HCT116 (cell line): ENCODE measurements around the gene AUTS2. TPM values are rescaled to one million over a fixed set of nuclear protein-coding genes. Genes with fewer than 3 reads are reported as not detected.

Experiments used
- ATAC-seq: fragments of 200-7000 bp; cut with Tn5 transposase; 2 replicates; pipeline ENCODE4 v1.9.1; 2020; ENCODE audit warnings: mild to moderate bottlenecking, moderate library complexity
- BruUV-seq: library from RNA; stranded (reverse); fragments of 400-500 nt; replicated peaks from 2 replicates; lab custom pipeline; 2021; lab: Mats Ljungman, UMichigan
- CTCF ChIA-PET: fragments of 300-600 bp; sonication (Branson Sonifier 250); formaldehyde crosslinking; loops from one replicate; lab custom pipeline; 2021; ENCODE audit warnings: antibody characterized with exemption; lab: Charles Lee
- POLR2A ChIA-PET: fragments of 300-600, 350-600 bp; sonication (Branson Sonifier 250); formaldehyde crosslinking; loops from one replicate; lab custom pipeline; 2021; ENCODE audit warnings: antibody characterized with exemption; lab: Charles Lee
- RAD21 ChIA-PET, 2 experiments: fragments of 300-600 bp; sonication (Branson Sonifier 250); formaldehyde crosslinking; loops; one replicate each; lab custom pipeline; 2023; ENCODE audit warnings: low total read pairs in 2 of 2; ENCODE audit not compliant: uncharacterized antibody in 2 of 2, unreplicated experiment in 2 of 2, low non-redundant PET in 1 of 2; lab: Charles Lee
- DNase-seq: peaks from one replicate; pipeline ENCODE4 v3.0.0-alpha.2; 2010; ENCODE audit warnings: low read depth, low spot score
- H2AFZ ChIP-seq: fragments of 200-600 bp; shearing (Covaris generic), sonication (generic); 2 replicates; pipeline ENCODE4 v1.6.1; 2017; ENCODE audit warnings: low read depth, mixed run types, mixed read lengths, antibody characterized with exemption, low read length; ENCODE audit not compliant: poor library complexity, severe bottlenecking
- H3K27ac ChIP-seq: 2 replicates; pipeline ENCODE4 v1.5.1; 2012; ENCODE audit warnings: low read depth, low read length
- H3K27me3 ChIP-seq: fragments of 200-600 bp; sonication (generic); 2 replicates; pipeline ENCODE4 v1.6.1; 2016; ENCODE audit warnings: mixed run types, low read length, mixed read lengths; ENCODE audit not compliant: insufficient read depth
- H3K36me3 ChIP-seq, 2 experiments: fragments of 200-500 bp in 1 of 2; fragments of 200-600 bp in 1 of 2; sonication (Bioruptor generic) in 1 of 2; sonication (generic) in 1 of 2; 2 replicates each; pipeline versions ENCODE4 v1.5.1 to v1.6.1; 2014 to 2016; ENCODE audit warnings: low read length in 2 of 2, inconsistent platforms in 1 of 2, mixed read lengths in 1 of 2, mixed run types in 1 of 2; ENCODE audit not compliant: insufficient read depth in 2 of 2, control insufficient read depth in 1 of 2
- H3K4me1 ChIP-seq, 2 experiments: fragments of 200-600 bp in 1 of 2; sonication (generic) in 1 of 2; 2 replicates each; pipeline versions ENCODE4 v1.5.1 to v1.6.1; 2012 to 2017; ENCODE audit warnings: low read length in 2 of 2, inconsistent platforms in 1 of 2, mild to moderate bottlenecking in 1 of 2, mixed read lengths in 1 of 2, mixed run types in 1 of 2, moderate library complexity in 1 of 2; ENCODE audit not compliant: insufficient read depth in 2 of 2, control insufficient read depth in 1 of 2
- H3K4me2 ChIP-seq: fragments of 200-600 bp; sonication (generic); 2 replicates; pipeline ENCODE4 v1.6.1; 2017; ENCODE audit warnings: mixed run types, low read length, mixed read lengths
- H3K4me3 ChIP-seq, 2 experiments: fragments of 200-600 bp in 1 of 2; sonication (generic) in 1 of 2; replicated peaks in 1 of 2; 2 replicates each; pipeline ENCODE4 v1.5.1; 2011 to 2016; ENCODE audit warnings: low read length in 2 of 2, control low read depth in 1 of 2, low read depth in 1 of 2, mild to moderate bottlenecking in 1 of 2, mixed read lengths in 1 of 2, mixed run types in 1 of 2
- H3K79me2 ChIP-seq: fragments of 200-600 bp; sonication (generic); 2 replicates; pipeline ENCODE4 v1.6.1; 2017; ENCODE audit warnings: mild to moderate bottlenecking, mixed run types, low read length, moderate library complexity, mixed read lengths; ENCODE audit not compliant: insufficient read depth
- H3K9ac ChIP-seq: fragments of 200-600 bp; sonication (generic); 2 replicates; pipeline ENCODE4 v1.6.1; 2016; ENCODE audit warnings: low read length, mixed read lengths
- H3K9me2 ChIP-seq: fragments of 200-600 bp; sonication (generic), shearing (Covaris generic); 2 replicates; pipeline ENCODE4 v1.6.1; 2017; ENCODE audit warnings: mixed run types, mild to moderate bottlenecking, moderate library complexity; ENCODE audit not compliant: insufficient read depth
- H3K9me3 ChIP-seq, 2 experiments: fragments of 200-500 bp in 1 of 2; fragments of 200-600 bp in 1 of 2; sonication (Bioruptor generic) in 1 of 2; sonication (generic) in 1 of 2; 2 replicates each; pipeline ENCODE4 v1.6.1; 2014 to 2017; ENCODE audit warnings: low read length in 2 of 2, mixed read lengths in 2 of 2, inconsistent platforms in 1 of 2, low read depth in 1 of 2, mild to moderate bottlenecking in 1 of 2, mixed run types in 1 of 2, moderate library complexity in 1 of 2; ENCODE audit not compliant: control insufficient read depth in 1 of 2, insufficient read depth in 1 of 2
- H4K20me1 ChIP-seq: fragments of 200-600 bp; sonication (generic), shearing (Covaris generic); 2 replicates; pipeline ENCODE4 v1.6.1; 2017; ENCODE audit warnings: mixed run types, mild to moderate bottlenecking, moderate library complexity; ENCODE audit not compliant: insufficient read depth
- CEBPB ChIP-seq: IDR thresholded peaks from 2 replicates; pipeline ENCODE4 v1.6.1; 2012; ENCODE audit warnings: low read depth
- CTCF ChIP-seq, 3 experiments: fragments of 200-600 bp in 1 of 3; sonication (generic) in 1 of 3; IDR thresholded peaks in 2 of 3; conservative IDR thresholded peaks in 1 of 3; 2 replicates each; pipeline ENCODE4 v1.5.1; 2012 to 2017; ENCODE audit warnings: low read depth in 2 of 3, low read length in 2 of 3, antibody characterized with exemption in 1 of 3, borderline replicate concordance in 1 of 3, control low read depth in 1 of 3, mild to moderate bottlenecking in 1 of 3, mixed read lengths in 1 of 3, mixed run types in 1 of 3, moderate library complexity in 1 of 3; ENCODE audit not compliant: insufficient read depth in 1 of 3
- ELF1 ChIP-seq: IDR thresholded peaks from 2 replicates; pipeline ENCODE4 v1.6.1; 2012; ENCODE audit warnings: low read depth, borderline replicate concordance
- EZH2phosphoT487 ChIP-seq: fragments of 200-600 bp; IDR thresholded peaks from 2 replicates; pipeline ENCODE4 v1.6.1; 2018; ENCODE audit warnings: antibody characterized with exemption, borderline replicate concordance
- FOSL1 ChIP-seq: IDR thresholded peaks from 2 replicates; pipeline ENCODE4 v1.6.1; 2012; ENCODE audit warnings: low read depth
- JUND ChIP-seq: IDR thresholded peaks from 2 replicates; pipeline ENCODE4 v1.6.1; 2012
- MAX ChIP-seq: IDR thresholded peaks from 2 replicates; pipeline ENCODE4 v1.6.1; 2012
- POLR2A ChIP-seq: IDR thresholded peaks from 2 replicates; pipeline ENCODE4 v1.7.0; 2011; ENCODE audit warnings: borderline replicate concordance; ENCODE audit not compliant: insufficient read depth, insufficient read length; ENCODE audit errors: extremely low read depth
- POLR2AphosphoS5 ChIP-seq: IDR thresholded peaks from 2 replicates; pipeline ENCODE4 v1.6.1; 2011; ENCODE audit warnings: mild to moderate bottlenecking, low read depth, low read length, moderate library complexity
- RAD21 ChIP-seq: IDR thresholded peaks from 2 replicates; pipeline ENCODE4 v1.6.1; 2012; ENCODE audit warnings: low read depth, mild to moderate bottlenecking
- REST ChIP-seq: IDR thresholded peaks from 2 replicates; pipeline ENCODE4 v1.6.1; 2012; ENCODE audit warnings: low read depth
- SIN3A ChIP-seq: IDR thresholded peaks from 2 replicates; pipeline ENCODE4 v1.6.1; 2012; ENCODE audit warnings: low read depth
- SP1 ChIP-seq: IDR thresholded peaks from 2 replicates; pipeline ENCODE4 v1.6.1; 2012; ENCODE audit warnings: low read depth
- TCF7L2 ChIP-seq: IDR thresholded peaks from 2 replicates; pipeline ENCODE4 v1.7.0; 2011; ENCODE audit warnings: borderline replicate concordance, inconsistent platforms; ENCODE audit not compliant: insufficient read depth, insufficient read length; ENCODE audit errors: extremely low read depth
- YY1 ChIP-seq: IDR thresholded peaks from 2 replicates; pipeline ENCODE4 v1.6.1; 2011; ENCODE audit warnings: low read length, low read depth, moderate library complexity, mild to moderate bottlenecking; ENCODE audit not compliant: insufficient replicate concordance; ENCODE audit errors: extremely low read depth
- ZBTB33 ChIP-seq: IDR thresholded peaks from 2 replicates; pipeline ENCODE4 v1.6.1; 2011; ENCODE audit warnings: mild to moderate bottlenecking, low read length, moderate library complexity; ENCODE audit not compliant: insufficient replicate concordance; ENCODE audit errors: extremely low read depth
- ZFX ChIP-seq: fragments of 450-650 bp; IDR thresholded peaks from 2 replicates; pipeline ENCODE4 v1.6.1; 2017
- intact Hi-C: fragments of 100-400 bp; cut with micrococcal nuclease; formaldehyde crosslinking; loops from 2 replicates; pipeline ENCODE4 v1.10.0; 2022
- total RNA-seq: library from RNA; stranded (reverse); gene quantifications from one replicate; pipeline ENCODE4 v1.2.1, GENCODE V29; 2021; ENCODE audit not compliant: unreplicated experiment
- TF ChIP-seq, protein P1 (sequence below): IDR thresholded peaks from 2 replicates; pipeline ENCODE4 v1.6.1; 2012

The AUTS2 gene
- total RNA-seq, 1 experiment from 2014 or later: 0.93 TPM

GRCh38 chr7:69743436-69743835 lies 145.2 kb downstream of the AUTS2 start:
- H3K9me3 ChIP-seq: peaks cover 17 to 33% of the 10 kb centered on the region in 2 experiments; a peak in 2 of 4 replicates
- no peaks in the 10 kb centered on the region for H3K79me2 ChIP-seq
- TF ChIP-seq SP1 (no peak), CTCF (IDR thresholded peaks at IDR 0.05 in 2 of 3, conservative IDR thresholded peaks at IDR 0.05 in 1 of 3; ENCODE audit: borderline replicate concordance in 1 of 3, insufficient read depth in 1 of 3, low read depth in 2 of 3, low read length in 2 of 3) (no peak), SIN3A (no peak), ZFX (no peak), FOSL1 (no peak), YY1 (no peak), ZBTB33 (no peak), MAX (no peak), TCF7L2 (no peak), ELF1 (no peak), JUND (no peak), EZH2phosphoT487 (no peak), RAD21 (no peak), POLR2A (no peak), CEBPB (no peak), REST (no peak), POLR2AphosphoS5 (no peak)
- TF ChIP-seq, protein P1, sequence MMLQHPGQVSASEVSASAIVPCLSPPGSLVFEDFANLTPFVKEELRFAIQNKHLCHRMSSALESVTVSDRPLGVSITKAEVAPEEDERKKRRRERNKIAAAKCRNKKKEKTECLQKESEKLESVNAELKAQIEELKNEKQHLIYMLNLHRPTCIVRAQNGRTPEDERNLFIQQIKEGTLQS: no peak
- no peaks in the 10 kb centered on the region for H3K36me3 ChIP-seq
- no peak overlapping the region for H3K4me3 ChIP-seq
- ChIA-PET CTCF (no interaction called here), POLR2A (no interaction called here), RAD21 (no interaction called here)
- H3K4me2 ChIP-seq: no peak overlapping the region
- no peaks in the 10 kb centered on the region for H3K9me2 ChIP-seq
- BruUV-seq: no TSS peak
- no peaks in the 10 kb centered on the region for H4K20me1 ChIP-seq
- ATAC-seq (no peak), DNase-seq (no peak)
- no peaks in the 10 kb centered on the region for H3K4me1 ChIP-seq
- H3K27me3 ChIP-seq: no peaks in the 10 kb centered on the region
- intact Hi-C loops: no loop called here
- no peak overlapping the region for H3K27ac ChIP-seq
- no peak overlapping the region for H2AFZ ChIP-seq
- H3K9ac ChIP-seq: no peak overlapping the region
